GOT3 (cell line): Measurements from ENCODE around the gene CYP2W1.
"Not testable (repeated sequence)": the region's sequence is repeated elsewhere in the genome, so short reads cannot be mapped to it uniquely, and the experiment has no call there.

ENCODE experiments used
- DNase-seq: peaks from one replicate; lab custom pipeline; 2025; ENCODE audit warnings: mixed read lengths; lab: John Stamatoyannopoulos, UW

Gene CYP2W1

DNA sequence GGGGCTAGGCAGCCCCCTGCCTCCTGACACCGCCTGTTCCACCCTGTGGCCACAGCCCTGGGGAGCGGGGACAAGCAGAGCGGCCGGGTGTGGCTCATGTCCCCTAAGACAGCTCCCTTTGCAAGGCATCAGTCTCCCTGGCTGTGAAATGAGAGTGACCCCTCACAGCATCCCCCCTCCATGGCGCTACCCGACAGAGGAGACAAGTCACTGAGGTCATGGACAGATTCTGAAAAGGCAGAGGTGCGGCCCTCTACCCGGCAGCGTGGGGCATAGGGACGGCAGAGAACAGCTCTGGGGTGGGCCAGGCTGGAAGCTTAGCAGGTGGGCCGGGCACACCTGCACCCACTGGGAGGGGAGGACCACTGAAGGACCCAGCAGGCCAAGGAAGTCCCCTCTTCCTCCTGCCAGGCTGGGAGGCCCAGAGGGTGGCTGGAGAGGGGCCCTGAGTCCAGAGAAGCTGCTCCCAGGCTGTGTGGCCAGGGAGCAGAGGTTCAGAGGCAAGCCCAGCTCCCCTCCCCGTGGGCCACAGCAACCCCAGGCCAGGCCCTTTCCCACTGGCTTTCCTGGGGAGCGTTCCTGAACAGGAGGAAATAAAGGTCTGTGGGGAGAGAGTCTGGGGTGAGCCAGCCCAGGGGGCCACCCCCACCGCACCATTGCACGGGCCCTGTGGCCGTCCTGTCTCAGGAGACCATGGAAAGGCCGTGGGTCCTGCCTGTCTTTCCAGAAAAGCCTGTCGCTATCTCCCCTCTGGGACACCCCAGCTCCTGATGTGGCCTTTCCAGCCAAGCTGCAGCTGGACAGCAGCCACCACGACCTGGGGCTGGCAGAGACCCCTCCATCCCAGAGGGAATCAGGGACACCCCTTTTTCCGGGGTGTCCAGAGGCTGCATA, 30.2 kb upstream of the CYP2W1 start:
- no peak for DNase-seq

DNA sequence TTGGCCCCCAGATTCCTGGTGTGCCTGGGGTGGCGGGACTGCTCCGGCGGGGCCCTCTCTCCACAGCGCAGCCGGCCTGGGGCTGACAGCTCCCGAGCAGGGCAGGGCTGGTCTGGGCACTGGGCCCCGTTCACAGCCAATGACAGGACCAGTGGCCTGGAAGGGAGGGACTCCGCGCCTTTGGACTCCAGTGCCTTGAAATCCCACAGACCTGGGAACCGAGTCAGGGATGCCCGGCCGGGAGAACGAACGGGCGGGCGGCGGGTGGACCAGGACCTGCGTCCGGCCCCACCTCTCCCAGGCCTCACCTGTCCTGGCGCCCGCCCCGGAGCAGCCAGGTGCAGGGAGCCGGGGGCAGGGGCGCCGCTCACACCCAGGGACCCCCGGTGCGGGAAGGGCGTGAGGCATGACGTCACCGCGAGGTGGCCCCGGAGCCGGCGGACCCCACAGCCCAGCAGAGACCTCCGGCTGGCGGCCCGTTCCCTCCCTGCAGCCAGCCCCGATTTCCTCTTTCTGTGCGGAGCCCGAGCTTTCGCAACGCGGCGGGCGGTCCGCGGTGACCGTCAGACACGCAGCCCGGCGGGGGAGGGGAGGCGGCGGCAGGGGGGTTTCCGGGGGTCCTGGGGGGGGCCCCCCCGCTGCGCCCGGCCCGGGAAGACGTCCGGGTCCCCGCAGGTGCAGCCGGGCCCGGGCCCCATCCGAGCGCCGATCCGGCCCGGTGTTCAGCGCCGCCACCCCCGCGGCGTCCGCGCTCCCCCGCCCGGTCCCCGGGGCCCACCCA, 29.2 kb upstream of the CYP2W1 start:
- DNase-seq: no peak

DNA sequence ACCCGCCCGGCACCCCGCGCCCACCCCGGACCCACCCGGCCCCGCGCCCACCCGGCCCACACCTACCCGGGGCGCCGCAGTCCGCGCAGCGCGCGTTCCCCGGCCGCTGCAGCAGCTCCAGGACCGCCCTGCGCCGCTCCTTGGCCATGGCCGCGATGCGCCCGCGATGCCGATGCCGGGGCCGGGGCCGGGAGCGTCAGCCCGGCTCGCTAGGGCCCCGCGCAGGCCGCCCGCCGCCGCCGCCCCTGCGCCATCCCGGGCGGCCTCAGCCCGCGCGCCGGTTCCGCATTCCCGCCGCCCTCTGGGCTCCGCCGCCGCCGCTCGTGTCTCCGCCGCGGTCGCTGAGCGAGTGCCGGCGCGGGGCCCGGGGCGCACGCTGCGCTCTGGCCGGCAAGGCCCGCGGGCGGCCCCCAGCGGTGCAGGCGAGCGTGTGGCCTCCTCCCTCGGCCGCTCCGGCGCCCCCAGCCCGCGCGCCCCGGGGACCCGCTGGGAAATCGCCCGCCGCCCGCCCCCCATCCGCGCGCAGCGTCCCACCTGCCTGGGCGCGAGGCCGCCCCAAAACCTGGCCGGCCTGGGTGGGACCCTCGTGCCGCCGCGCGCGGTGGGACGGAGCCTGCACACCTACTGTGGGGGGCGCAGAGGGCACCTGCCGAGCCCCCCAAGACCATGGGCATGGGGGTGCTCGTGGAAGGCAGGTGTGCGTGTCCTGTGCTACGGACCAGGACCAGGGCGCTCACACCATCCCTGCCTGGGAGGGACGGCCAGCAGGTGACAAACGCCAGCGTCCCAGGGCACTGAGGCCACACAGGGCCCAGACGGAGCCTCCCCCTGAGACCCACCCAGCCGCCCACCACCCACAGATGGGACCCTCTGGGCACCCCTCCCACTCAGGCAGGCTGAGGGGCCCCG, 28.4 kb upstream of the CYP2W1 start, which contains the start of gene ADAP1:
ADAP1 (minus strand) TSS at position 351 of the 909 bp plus-strand sequence; CDS start at position 148, 203 bp downstream.
- DNase-seq: no peak

DNA sequence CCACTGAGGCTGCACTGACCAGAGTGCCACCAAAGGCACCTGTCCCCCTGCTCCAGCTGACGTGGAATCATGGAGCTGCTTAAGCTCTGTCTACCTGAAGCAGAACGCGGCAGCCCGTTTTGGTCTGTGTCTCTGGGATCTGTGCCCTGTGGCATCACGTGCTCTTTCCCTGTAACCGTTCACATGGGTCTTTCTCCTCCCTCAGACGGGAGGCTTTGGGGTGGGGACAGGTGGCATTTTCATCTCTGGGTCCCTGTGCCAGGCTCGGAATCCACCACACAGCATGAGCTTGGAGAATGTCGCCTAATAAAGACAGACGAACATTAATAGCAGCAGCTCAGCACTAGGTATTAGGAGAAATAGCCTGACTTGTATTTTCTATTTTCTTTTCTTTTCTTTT, 26.9 kb upstream of the CYP2W1 start:
- no peak for DNase-seq

DNA sequence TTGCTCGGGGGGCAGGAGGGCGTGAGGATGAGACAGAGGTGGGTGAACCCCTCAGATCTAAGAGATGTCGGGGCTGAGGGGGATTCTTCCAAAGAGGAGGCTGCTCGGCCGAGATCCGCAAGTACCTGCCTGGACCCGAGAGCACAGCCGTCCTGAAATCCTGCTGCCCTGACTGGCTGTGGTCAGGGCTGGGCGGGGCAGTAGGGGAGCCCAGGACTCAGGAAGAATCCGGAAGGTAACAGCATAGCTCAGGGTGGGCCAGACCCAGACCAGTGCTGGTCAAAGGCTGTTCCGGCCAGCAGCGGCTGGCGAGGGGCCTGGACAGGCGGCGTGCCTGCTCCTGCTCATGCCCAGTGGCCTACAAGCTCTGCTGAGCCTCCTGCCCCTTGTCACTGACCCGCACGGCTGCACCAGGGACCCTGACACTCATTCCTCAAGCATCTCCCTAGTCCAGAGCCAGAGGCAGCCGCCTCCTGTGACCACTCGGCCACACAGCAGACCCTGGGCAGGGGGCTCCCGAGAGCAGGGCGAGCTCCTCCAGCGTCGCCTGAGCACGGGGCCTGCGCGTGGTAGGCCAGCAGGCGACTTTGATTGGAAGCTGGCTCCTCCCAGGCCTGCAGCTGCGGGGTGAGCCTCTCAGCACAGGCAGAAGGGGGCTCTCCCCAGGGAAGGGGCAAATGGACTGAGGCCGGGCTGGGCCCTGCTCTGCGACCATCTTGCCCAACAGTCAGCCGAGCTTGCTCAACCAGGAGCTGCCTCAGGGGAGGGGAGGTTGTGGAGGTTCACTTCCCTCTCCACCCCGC, 25.4 kb upstream of the CYP2W1 start:
- no peak for DNase-seq

DNA sequence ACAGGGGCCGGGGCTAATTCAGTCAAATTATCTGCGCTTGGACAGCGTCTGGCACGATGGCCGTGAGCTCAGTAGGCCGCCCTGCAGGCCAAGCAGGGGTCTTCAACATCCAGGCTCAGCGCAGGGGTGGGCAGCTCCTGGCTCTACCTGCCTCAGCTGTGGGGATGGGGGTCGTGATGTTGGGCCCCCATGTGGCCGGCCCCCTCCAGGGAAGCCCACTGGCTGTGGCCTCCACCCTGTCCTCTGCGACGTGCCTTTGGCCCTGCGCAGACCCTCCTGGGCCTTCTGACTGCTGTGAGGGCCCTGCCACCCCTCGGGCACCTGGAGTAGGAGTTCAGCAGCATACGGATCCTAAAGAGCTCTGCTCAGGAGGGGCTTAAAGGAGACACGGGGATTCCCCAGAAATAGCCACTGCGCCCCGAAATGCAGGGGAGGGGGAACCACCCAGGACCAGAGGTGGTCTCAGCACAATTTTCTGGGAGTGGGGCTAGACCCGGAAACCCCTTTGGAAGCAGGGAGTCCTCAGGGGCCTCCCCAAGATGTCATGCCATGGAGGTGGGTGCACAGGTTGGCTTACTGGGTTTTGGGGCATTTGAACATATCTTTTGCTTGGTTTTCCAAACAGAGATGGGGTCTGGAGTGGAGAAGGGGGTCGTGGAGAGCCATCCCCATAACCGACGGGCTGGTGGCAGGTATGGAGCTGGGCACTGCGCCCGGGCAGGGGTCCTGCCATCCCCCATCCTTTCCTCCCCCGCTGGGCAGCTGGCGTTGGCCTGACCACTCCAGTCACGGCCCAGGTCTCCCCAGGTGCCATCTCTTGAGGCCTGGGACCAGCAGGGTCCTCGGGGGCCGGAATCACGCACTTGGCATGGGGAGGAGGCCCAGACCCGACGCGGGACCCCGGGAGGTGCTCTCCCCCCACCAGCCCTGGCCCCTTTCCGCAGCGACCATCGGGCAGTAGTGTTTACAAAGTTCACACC, 24.5 kb upstream of the CYP2W1 start:
- no peak for DNase-seq

DNA sequence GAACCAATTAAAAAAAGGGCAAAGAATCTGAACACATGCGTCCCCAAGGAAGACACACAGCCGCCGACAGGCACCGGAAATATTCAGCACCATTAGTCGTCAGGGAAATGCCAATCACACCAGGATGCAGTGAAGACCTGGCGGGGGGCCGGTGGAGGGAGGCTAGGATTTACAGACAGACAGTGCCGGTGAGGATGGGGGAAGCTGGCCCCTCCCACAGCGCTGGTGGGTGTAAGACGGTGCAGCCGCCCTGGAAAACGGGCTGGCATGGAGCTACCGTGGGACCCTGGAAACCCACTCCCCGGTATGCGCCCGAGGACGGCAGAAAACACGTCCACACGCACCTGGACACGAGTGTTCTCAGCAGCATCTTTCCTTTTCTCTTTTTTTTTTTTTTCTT, 23.7 kb upstream of the CYP2W1 start:
- DNase-seq: no peak

DNA sequence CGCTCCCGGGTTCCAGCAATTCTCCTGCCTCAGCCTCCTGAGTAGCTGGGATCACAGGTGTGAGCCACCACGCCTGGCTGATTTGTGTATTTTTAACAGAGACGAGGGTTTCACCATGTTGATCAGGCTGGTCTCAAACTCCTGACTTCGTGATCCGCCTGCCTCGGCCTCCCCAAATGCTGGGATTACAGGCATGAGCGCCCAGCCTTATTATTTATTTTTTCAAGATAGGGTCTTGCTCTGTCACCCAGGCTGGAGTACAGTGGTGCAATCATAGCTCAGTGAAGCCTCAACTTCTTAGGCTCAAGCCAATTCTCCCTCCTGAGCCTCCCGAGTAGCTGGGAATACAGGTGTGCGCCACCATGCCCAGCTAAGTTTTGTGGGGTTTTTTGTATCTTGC, 23.2 kb upstream of the CYP2W1 start:
- not testable (repeated sequence) for DNase-seq

DNA sequence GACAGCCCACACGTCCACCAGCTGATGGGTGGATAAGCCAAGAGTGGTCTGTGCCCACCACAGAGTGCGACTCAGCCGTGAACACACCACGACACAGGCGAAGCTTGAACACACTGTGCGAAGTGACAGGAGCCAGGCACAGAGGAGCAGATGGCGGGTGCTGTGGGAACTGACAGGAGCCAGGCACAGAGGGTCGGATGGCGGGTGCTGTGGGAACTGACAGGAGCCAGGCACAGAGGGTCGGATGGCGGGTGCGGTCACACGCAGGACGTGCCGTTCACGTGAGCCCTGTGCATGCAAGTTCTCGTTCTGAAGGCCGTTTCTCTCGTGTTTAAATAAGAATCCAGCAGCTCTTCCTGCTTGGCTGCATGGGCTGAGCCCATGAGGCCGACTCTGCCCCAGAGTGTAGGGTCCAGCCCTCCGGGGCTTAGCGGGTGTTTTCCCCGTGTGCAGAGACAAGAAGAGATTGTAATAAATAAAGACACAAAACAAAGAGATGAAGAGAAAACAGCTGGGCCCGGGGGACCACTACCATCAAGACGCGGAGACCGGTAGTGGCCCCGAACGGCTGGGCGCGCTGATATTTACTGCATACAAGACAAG, 22.6 kb upstream of the CYP2W1 start:
- no peak for DNase-seq

DNA sequence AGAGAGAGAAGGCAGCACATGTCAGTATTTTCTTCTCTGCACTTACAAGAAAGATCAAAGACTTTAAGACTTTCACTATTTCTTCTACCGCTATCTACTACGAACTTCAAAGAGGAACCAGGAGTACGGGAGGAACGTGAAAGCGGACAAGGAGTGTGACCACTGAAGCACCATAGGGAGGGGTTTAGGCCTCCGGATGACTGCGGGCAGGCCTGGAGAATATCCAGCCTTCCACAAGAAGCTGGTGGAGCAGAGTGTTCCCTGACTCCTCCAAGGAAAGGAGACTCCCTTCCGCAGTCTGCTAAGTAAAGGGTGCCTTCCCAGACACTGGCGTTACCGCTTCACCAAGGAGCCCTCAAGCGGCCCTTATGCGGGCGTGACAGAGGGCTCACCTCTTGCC, 22.0 kb upstream of the CYP2W1 start:
- not testable (repeated sequence) for DNase-seq

DNA sequence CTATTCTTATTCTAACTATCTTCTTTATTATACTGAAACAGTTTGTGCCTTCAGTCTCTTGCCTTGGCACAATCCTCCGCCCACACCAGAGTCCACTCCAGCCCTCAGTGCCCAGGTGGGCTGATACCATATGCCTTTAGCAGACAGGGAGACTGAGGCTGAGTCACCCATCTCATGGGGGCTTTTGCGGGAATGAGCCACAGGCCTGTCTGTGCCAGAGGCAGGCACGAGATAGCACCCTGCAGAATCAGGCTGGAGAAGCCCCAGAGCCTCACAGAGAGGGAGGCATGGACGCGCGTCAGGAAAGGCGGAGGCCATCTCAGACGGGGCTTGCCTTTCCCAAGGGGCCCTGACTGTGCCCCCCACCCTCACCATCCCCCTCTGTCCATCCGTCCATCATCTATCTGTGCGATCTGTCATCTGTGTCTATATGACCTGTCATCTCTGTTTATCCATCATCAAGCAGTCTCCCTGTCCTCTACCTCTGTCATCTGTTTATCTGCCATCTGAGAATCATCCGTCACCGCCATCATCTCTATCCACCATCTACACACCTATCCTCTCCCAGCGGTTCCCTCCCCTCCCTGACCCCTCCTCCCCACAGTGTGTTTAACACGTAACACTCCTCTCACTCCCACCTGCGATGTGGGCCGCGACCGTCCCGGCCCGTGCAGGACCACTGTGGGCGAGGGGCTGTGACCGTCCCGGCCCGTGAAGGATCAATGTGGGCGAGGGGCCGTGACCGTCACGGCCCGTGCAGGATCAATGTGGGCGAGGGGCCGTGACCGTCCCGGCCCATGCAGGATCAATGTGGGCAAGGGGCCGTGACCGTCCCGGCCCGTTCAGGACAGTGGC, 21.2 kb upstream of the CYP2W1 start:
- no peak for DNase-seq

DNA sequence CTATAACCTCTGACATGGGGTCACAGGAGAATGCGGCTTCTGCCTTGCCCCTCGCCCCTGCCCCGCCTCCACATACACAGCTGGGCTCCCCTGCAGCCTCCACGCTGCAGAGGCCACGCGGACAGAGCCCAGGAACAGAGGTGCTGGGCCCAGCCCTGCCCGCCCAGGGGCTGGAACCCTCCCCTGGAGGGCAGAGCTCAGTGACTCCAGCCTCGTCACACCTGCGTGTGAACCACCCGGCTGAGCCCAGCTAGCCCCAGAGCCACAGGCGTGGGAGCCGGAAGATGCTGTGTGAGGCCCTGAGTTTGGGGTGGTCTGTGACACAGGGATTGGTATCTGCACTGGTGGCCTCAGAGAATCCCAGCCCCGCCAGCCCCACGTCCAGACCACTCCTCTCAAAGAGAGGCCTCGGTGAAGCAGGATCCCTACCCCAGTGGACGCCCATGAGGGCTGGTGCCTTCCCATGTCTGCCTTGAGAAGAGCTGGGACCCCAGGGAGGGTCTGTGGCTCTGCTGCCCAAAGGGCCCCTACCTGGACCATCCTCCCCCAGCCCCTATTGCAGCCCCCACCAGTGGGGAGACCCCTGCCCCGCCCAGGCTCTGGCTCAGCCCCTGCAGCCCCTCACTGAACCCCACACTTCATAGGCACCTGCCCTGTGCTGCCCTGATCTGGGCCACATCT, 20.4 kb upstream of the CYP2W1 start:
- DNase-seq: no peak

DNA sequence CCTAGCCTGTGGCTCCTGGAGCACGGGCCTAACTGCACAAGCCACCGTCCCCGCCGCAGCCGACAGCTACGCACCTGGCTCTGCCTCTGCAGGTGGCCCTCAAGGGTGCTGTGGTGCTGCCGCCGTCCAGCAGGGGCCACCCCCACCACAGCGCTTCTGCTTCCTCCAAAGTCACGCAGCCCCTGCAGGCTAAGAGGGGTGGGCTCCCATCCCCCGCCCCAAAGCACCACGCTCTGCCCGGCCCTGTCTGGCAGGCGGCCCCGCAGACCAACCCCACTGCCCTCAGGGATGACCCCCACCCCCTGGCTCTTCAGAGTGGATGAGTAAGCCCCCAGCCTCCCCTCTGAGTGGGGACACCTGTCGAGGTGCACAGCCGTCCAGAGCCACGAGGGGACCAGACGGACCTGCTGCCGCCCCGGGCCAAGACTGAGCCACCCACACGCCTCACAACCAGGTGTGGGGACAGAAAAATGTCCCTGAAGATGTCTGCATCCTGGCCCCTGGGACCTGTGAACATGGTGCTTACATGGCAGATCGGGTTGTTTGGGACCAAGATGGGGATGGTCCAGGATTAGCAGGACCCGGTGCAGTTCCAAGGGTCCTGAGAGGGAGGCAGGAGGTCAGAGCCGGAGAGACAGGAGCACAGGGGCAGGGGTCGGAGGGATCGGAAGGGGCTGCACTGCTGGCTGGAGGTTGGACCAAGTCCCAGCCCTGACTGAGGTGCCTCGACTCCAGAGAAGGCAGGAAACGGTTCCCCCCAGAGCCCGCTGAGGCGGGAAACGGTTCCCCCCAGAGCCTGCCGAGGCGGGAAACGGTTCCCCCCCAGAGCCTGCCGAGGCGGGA, 19.5 kb upstream of the CYP2W1 start:
- DNase-seq: no peak

DNA sequence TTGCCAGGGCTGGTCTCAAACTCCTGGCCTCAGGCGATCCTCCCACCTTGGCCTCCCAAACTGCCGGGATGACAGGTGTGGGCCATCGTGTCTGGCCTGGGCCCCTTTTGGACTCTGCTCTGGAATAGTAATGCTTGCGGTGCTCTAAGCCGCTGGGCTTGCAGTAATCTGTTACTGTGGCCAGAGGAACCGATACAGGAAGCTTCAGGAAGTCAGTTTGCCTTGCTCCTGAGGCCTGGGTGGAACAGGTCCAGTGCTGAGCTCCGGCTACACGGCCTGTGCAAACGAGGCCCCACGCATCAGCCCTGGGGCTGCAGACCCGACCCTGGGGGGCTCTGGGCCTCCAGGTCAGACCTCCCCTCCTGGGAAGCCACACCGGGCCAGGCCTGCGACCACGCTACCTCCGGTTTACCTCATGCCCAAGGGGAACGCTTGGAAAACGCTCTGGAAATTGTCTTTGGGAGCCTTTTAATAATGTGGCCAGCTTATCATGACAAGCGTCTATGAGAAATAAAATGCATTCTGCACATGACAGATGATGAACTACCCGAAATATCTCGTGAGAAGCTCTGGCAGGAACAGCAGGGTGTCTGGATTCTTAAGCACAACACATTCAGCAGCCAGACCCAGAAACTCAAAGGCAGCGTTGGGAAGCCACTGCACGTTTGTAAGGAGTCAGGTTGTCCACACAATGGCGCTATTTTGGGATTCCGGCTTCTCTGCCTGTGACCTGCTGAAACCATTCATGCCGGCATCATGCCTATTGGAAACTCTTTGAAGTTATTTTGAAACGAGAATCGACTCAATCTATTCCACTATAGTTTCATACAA, 18.4 kb upstream of the CYP2W1 start:
- DNase-seq: no peak

DNA sequence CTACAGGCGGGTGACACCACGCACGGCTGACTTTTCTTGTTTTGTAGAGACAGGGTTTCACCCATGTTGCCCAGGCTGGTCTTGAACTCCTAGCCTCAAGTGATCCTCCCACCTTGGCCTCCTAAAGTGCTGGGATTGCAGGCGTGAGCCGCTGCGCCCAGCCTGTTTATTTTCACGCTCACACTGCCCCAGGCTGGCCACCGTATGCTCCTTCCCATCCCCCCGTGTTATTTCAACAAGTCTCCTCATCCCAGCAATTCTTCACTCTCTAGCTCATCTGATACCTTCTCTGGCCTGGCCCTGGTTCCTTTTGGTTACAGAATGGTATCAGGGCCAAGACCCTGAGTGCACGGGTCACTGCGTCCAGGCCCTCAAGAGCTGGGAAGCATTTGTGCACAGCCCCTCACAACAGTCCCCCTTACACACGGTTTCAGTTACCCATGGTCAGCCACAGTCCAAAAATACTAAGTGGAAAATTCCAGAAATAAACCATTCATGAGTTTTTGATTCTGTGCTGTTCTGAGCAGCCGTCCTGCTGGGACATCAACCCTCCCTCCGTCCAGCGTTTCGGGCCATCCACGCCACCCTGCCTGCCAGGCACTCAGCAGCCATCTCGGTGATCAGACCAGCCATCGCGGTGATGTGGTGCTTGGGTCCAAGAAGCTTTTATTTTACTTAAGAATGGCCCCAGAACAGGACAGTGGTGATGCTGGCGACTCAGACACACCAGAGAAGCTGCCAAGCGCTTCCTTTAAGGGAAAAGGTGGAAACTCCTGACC, 16.5 kb upstream of the CYP2W1 start:
- no peak for DNase-seq
